ENCODE results near the gene SLC25A11.

DNA sequence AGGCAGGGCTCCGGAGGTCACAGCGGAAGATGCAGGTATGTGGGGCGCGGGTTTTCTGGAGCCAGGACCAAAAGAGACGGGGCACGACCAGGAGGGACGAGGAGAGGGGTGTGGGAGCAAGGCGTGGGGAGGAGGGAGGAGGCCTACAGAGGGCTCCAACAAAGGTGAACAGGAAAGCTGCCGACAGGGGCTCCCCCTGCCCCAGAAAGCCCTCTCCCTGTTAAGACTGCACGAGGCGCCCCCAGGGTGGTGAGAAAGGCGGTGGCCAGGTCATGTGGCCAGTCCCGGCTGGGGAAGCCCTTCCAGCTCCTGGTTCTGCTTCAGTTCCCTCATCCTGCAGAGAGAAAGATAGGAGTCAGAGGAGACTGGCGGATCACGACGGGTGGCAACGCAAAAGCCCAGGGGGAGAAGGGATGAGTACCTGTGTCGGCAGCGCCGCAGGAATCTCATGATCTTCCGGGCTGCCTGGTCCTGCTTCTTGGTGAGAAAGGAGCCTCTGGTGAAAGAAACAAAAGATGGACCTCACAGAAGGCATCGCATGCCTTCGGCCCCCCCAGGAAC, 28.7 kb upstream of the SLC25A11 start:
- TF ChIP-seq CTCF (IDR thresholded peaks at IDR 0.05) (no peak), POLR2A (IDR thresholded peaks at IDR 0.05) (no peak)
